M059J (cell line): Measurements from ENCODE around the gene LAMA3. TPM values are rescaled to one million over a fixed set of nuclear protein-coding genes. Genes with fewer than 3 reads are reported as not detected.

Source experiments
- DNase-seq: peaks from one replicate; pipeline ENCODE4 v3.0.0-alpha.2; 2012; ENCODE audit warnings: low read depth
- total RNA-seq: library from RNA; depleted of rRNA; stranded (reverse); fragments of >200 nt; shearing (Covaris generic); gene quantifications from 2 replicates; pipeline ENCODE4 v1.2.3, GENCODE V29; 2014

The LAMA3 gene
- total RNA-seq, 1 experiment from 2014 or later: 1.8 TPM

- peak; percentile 24 for DNase-seq
These were observed 163.2 kb downstream of the LAMA3 start for GRCh38 chr18:23852236-23853045.

DNA sequence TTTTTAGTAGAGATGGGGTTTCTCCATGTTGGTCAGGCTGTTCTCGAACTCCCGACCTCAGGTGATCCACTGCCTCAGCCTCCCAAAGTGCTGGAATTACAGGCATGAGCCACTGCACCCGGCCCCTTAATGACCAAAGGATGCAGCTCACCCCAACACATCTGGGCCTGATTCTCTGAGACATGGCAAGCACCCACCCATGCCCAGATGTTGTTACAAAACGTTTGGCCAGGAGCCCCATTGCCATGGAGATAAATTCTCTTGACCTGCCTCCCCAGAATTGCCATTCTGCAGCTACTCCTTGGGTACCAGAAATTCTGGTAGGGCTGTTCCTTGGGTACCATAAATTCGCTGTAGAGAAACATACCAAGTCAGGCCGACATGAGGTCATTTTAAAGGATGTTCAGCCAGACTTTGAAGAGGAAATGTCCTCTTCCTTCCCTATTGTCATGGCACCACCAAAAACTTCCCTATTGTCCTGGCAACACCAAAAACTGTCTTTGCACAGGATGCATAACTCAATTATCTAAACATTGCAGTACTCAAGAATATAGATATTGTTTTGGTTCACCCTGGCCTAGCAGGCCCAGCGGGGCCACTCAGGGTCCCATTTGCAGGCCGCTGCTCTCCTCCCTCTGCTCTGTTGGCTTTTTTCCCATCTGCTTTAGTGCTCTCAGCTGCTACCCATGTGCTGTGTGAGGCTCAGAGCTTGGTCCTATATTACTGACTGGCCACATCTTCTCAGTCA lies 164.4 kb downstream of the LAMA3 start:
- no peak for DNase-seq

GRCh38 chr18:23855721-23856120 lies 166.5 kb downstream of the LAMA3 start:
- no peak for DNase-seq

DNA sequence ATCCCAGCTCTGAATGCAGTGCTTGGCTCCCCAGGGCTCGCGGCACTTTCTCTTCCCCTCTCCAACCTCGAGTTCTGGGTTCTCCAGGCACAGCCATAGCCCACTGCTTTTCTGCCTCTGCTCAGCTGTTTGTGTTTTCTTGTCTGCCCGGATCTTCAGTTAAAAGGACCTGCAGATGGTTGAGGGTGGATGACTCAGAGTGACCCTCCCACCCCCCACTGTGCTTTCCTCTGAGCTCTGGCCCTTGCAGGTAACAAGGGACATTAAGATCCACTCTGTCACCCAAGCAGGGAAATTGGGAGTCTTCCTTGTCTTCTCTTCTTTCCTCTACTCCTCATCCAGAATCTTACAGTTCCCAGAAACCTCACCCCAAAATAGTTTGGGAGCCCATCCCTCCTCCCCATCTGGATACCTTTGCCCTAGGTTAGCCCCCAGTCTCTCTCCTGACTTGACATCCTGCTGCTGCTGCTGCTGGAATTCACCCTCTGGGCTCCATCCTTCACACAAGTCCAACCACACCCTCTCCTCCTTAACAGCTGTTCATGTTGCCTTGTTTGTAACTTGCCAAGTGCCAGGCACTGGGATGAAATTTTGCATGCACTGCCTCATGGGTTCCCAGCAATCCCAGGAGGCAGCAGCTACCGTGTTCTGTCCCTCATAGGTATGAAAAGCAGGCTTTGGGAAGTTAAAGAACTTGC lies 167.4 kb downstream of the LAMA3 start:
- peak; percentile 74 for DNase-seq

GRCh38 chr18:23857164-23857552 lies 167.9 kb downstream of the LAMA3 start:
- peak; percentile 14 for DNase-seq

DNA sequence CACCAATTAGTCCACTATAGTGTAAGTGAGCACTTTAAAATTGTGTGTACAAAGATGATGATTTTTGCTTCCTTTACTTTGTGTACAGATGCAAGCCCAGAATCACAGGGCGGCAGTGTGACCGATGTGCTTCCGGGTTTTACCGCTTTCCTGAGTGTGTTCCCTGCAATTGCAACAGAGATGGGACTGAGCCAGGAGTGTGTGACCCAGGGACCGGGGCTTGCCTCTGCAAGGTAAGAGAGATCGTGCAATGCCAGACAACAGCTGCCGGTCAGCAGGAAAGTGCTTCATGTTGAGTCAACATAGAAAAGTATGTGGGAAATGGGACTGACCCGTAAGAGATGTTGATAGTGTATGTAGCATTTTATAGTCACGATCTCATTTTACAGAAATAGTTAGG lies 168.5 kb downstream of the LAMA3 start:
- DNase-seq: peak; percentile 88

DNA sequence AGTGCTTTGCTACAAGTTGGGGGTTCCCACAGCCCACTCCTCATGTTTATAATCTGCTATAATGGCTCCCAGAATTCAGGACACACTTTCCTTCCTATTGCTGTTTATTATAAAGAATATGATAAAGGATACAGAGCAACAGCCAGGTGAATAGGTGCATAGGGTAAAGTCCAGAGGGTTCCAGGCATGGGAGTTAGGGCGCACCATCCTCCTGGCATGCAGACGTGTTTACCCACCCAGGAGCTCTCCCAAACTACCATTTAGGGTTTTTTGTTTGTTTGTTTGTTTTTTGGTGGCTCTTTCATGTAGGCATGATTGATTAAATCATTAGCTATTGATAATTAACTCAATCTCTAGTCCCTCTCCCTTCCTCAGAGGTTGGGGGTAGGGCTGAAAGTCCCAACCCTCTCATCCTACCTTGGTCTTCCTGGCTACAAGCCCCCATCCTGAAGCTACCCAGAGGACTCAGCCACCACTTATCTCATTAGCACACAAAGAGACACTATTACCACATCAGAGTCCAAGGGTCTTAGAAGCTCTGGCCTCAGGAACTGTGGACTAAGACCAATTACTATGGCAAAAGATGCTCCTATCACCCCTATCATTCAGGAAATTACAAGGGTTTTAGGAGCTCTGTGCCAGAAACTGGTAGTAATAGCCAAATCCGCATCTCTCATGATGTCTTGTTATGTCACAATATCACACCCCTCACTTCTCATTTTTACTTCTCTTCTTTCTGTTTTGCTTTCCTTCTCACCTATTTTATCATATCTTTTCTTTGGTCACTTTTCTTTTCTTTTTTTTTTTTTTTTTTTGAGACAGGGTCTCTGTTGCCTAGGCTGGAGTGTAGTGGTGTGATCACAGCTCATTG lies 170.4 kb downstream of the LAMA3 start:
- no peak for DNase-seq

- no peak for DNase-seq
These were observed 172.1 kb downstream of the LAMA3 start for GRCh38 chr18:23861326-23861725.

DNA sequence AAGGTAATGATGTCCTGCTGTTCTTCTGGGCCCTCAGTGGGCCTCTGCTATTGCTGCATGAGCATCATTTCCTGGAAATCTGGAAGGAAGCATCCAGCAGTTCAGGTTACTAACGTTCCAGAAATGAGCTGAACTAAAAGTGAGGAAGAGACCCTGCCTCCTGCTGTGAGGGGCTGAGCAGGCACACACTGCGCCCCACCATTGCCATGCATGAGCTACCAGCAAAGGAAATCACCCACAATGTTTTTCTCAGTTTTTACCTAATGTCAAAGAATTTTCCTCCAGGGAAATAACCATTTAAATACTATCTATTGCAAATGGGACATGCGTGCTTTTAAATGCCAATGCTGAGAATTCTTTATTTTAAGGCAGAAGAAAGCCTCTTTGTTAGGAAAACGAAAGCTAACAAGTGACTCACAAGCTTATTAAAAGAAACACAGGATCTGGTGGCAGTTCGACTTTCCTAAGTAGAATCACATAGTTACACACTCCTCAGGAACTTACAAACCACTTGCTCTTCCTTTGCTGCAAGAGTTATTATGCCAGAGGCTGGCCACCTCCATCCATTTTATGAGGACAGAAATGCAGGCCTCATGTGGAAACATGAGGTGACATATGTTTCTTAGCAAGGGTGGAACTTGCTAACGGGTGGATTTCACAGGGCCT lies 172.7 kb downstream of the LAMA3 start:
- DNase-seq: peak; percentile 97

- no peak for DNase-seq
These were observed 175.4 kb downstream of the LAMA3 start for GRCh38 chr18:23864624-23865023.

DNA sequence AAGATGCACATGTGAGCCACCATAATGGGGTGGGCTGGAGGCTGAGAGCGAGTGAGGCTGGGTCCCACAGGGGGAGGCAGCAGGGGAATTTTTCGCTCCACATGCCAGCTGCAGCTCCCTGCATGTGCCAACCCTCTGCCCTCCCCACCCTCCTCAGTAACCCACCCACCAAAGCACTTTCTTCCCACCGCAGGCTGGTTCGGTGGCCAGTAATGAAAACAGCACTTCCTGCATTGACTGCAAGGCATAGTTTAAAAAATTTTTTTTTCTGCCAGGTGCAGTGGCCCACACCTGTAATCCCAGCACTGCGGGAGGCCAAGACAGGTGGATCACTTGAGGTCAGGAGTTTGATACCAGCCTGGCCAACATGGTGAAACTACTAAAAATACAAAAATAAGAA lies 177.8 kb downstream of the LAMA3 start:
- no peak for DNase-seq

GRCh38 chr18:23868136-23868785 lies 179.0 kb downstream of the LAMA3 start:
- DNase-seq: no peak

DNA sequence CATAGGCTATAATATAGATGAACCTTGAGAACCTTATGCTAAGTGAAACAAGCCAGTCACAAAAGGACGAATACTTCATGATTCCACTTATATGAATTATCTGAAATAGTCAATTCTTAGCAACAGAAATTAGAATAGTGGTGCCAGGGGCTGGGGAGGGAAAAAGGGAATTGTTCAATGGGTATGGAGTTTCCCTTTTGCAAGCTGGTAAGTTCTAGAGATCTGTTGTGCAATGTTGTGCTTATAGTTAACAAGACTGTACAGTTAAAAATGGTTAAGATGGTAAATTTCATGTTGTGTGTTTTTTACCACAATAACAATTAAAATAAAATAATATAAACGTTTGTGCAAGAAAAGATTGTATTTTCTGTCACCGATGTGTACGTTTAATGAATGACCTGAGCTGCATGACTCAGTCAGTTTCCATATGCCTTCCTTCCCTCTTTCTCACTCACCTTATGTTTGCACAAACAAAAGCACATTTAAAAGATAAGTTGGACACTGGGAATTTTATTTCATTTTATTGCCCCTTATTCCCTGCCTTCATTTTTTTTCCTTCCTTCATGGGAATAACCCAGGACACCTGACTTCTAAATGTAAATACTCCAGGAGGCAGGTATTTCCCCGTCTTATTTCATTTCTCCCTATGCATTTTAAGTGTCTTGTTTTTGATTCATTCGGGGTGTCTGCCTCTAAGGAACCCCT lies 181.6 kb downstream of the LAMA3 start:
- DNase-seq: no peak

GRCh38 chr18:23871410-23871809 lies 182.2 kb downstream of the LAMA3 start:
- peak; percentile 63 for DNase-seq

- DNase-seq: no peak
These were observed 183.7 kb downstream of the LAMA3 start for GRCh38 chr18:23872701-23873550.

- DNase-seq: no peak
These were observed 187.0 kb downstream of the LAMA3 start for GRCh38 chr18:23875966-23876895.

GRCh38 chr18:23876921-23877320 lies 187.7 kb downstream of the LAMA3 start:
- DNase-seq: no peak

DNA sequence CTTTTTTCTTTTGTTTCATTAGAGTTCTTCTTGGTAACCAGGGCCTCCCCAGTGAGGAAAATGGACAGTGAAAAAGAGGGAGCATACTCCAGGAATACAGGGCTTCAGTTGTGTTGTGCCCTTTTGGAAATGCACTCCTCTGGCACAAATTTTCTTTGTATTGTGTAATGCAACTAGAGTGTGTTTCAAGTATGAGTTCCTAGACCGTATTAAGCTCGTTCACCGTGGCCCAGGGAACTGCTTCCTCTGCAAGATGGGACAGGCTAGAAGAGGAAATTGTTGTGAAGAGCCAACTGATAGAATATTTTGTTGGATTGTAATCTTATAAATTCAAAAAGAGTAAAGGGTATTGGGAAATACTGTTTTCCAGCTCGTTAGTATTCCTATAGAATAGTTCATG lies 188.1 kb downstream of the LAMA3 start:
- no peak for DNase-seq
